GM19468 (cell line): ENCODE measurements around the gene MRPL53.
"Not testable (repeated sequence)": the region's sequence is repeated elsewhere in the genome, so short reads cannot be mapped to it uniquely, and the experiment has no call there.

ENCODE experiments used
- ATAC-seq: cut with Tn5 transposase; IDR thresholded peaks from one replicate; pipeline ENCODE4 v1.9.1; 2021; ENCODE audit warnings: mild to moderate bottlenecking, moderate library complexity, moderate number of reproducible peaks; ENCODE audit not compliant: unreplicated experiment; ENCODE audit errors: extremely low read depth

Gene MRPL53

GRCh38 chr2:74502720-74503505 is 30.4 kb upstream of the MRPL53 start:
- peak; percentile 31 for ATAC-seq

DNA sequence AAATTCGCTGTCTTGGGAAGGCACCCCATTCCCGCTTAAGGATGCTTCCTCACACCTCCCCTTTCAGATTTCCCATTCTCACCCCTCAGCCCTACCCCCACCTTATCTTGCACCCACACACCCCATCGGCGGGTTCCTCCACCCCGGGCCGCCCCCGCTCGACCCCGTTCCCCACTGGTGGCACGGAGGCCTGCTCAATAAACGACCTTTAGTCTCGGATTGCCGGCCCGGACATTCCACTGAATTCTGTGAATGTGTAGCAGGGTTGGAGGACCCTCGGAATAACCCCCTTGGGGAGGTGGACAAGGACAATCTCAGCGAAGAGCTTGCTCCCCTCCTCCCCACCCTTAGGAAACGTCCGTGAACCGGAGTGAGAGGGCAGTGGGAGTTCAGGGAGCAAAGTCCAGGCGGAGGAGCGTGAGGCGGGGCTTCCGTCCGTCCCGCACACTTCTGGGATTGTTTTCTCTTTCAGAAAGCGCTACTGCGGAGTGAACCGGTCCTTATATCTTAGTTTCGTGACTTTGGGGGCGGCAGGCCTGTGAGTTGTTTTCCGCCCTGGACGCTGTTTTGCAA is 29.8 kb upstream of the MRPL53 start:
- ATAC-seq: no peak

DNA sequence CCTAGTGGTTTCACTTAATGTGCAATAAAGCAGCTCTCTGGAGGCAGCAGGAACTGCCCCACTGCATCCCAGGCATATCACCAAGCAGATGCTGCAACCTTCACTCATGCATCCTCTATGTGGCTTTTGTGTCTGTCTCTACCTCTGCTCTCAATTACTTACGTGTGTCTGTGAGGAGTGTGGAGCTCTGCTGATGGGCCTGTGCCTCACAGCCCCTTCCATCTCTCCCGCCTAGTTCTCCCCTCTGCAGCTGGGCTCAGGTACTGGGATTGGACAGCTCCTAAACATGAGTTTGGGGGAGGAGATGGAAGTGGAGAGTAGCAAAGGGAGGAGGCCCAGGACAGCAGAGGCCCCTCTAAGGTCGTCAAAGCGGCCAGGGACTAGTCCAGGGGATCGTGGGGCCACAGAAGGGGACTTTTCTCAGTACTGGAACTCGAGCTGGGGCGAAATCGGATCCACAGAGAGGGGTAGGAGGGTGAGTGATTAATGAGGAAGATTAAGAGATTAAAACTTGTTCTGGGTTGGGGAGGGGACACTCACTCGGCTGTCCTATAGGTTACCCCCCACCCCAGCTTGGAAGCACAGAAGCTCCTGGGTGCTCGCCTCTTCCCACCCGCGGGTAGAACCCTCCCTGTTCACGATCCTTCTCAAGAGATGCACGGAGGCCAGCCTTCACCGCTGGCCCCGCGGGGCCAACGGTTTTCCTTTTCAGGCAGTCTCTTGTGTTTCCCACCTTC is 29.0 kb upstream of the MRPL53 start:
- no peak for ATAC-seq

DNA sequence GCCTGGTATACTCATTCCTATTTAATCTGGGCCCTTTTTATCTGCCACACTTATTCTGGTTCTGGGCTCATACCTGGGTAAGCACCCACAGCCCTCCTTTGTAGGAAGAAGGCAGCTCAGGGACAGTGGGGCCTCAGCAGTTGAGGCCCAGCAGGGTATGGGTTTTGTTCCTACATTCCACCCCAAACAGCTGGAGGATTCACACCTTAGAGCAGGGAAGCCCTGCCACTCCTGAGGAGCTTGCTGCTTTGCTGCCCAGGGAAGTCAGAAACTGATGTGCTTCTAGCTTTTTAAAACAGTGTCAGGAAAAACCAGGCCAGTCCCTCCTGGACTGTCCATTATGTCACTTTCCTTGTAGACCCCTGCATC is 28.1 kb upstream of the MRPL53 start:
- ATAC-seq: no peak

DNA sequence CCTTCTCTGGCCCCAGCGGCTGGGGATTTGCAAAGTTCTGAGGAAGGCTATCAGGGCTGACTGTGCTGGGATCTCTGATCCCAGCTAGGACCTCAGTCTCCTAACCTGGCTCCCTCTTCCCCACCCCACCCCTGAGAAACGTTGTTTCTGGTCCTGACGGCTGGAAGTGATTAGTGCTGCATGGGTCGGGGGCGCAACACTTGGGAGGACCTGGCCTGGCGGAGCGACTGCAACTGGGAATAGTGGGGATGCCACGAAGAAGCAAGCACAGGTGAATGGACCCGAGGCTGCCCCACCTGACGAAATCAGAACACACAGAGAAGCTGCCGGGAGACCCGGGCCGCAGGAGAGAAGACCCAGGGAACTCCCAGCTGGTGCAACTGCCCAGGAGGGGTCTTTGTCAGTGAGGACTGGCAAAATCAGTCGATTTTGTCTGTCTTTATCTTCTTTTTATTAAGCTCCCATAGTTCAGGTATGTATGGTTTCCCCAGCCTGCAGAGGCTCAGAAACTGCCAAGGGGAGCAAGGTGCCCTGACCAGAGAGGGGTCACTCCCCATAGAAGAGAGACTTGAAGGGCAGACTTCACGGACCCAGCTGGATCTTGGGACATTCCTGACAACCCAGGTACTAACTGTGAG is 27.6 kb upstream of the MRPL53 start:
- ATAC-seq: no peak

GRCh38 chr2:74499267-74499939 is 26.9 kb upstream of the MRPL53 start, which contains the start of gene LBX2:
Gene LBX2 (minus strand): TSS chr2:74499603. CDS start chr2:74499537, 66 bp downstream.
- ATAC-seq: no peak

DNA sequence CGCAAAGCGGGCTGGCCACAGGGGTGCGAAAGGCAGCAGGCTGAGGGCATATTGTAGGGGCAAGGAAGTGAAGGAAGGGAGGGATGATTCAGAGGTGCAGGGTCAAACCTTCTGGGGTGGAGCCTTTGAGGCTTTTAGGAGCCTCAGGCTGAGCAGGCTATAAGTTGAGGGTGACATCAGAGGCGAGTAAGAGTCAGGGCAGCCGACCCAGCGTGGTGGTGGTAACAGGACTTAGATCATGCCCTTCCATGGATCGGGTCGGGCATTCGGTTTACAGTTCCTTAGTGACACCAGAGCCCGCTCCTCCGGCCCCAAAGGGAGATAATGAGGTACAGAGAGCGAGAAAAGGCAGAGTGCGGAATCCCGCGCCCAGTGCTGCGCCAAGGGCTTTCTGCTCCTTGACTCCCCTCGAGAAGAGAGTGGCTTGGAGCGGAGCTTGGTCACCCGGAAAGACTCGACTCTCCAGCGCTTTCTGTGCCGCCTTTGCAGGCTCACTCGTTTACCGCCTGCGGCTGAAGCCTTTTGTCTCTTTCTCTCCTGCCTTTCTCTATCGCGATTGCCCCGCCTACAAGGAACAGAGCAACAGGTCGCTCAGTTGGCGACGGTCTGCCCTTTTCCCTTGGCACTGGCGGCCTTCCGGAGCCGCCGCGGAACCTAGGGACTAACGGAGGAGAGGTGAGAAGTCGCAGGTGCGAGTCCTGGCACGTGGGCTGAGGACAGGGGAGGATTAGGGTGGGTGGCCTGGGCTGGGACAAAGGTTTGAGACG is 26.2 kb upstream of the MRPL53 start:
- ATAC-seq: no peak

DNA sequence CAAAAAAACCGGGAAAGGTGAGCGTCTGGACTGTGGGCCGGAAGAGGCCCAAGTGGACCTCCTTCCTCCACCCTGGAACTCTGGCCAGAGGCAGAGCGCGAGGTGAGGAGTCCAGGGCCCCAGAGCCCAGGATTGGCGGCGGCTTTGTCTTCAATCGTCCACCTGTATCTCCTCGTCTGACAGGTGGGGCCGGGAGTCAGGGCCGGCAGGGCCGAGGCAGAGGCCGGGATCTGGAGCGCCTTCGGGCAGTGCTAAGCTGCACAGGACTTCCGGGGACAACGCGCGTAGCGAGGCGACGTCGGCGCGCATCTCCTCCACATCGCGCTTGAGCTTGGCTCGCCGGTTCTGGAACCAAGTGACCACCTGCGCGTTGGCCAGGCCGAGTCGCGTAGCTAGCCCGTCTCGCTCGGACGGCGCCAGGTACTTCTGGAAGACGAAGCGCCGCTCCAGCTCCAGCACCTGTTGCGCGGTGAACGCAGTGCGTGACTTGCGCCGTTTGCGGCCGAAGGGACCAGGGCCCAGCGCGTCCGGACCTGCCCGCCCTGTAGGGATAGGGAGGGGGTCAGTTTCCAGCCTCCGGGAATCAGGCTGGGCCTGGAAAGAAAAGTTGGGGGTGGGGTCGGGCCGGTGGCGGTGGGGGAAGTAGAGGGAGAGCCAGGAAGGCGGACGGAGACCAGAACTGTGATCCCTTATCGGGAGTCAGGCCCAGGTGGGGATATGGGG is 25.5 kb upstream of the MRPL53 start:
- no peak for ATAC-seq

DNA sequence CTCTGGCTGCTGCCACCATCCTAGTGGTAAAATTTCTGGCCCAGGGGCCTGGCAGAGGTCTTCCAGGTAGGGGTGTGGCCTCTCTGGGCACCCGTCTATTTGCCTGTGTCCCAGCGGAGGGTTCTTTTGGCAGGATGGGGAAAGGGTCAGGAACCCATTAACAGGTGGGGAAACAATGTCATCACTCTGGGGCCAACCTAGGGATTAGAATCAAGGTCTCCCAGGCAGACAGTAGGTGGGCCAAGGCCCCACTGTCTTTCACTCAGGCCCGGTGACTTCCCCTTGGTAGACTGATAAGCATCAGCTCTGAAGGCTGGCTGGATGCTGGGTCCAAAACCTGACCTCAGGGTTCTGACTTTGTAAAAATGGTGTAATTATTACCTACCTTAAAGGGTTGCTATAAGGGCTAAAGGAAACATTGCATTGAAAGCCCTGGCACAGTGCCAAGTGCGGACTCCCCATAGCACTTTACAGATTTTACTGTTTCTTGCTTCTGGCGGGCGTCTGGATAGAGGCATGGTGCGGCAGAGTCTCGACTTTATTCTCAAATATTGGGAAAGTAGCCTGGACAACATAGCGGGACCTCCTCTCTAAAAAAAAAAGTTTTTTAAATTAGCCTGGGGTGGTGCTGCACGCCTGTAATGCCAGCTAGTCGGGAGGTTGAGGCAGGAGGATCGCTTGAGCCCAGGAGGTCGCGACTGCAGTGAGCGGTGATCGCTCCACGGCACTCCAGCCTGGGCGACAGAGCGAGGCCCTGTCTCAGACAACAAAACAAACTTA is 24.7 kb upstream of the MRPL53 start:
- ATAC-seq: no peak

DNA sequence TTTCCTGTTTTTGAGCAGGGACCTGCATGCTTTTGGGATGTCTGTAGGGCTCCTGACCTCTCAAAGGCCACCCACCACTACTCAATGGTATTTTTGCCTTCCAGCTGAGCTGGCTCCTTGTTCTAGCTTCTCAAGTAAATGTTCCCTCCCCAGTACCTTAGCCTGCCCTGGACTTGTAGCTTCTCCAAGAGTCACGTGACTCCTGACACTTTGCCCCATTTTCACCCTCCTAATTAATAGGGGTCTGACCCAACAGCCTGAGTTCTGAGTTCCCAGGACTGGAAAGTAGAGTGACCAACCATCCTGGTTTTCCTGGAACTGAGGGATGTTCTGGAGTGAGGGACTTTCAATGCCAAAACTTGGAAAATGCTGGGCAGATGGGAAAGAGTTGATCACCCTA is 23.0 kb upstream of the MRPL53 start:
- ATAC-seq: no peak

- no peak for ATAC-seq
Observed at GRCh38 chr2:74493546-74493945, 21.1 kb upstream of the MRPL53 start.

GRCh38 chr2:74491648-74492544 is 19.4 kb upstream of the MRPL53 start:
- ATAC-seq: no peak

DNA sequence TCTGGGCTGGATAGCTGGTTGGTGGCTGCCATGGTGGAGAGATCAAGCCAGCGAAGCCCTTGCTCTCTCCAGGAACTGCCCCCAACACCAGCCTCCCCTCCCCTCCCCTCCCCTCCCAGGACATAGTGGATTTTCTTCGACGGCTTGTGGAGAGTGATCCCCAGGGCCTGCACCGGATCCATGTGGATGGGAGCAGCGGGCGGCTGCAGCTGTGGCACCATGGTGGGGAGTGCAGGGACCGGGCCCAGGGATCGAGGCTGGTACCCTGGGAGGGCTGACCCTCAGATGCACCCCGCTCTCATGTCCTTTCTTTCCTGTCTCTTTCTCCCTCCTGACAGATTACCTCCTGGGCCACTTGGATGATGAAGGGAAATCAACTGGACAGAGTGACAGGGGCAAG is 17.4 kb upstream of the MRPL53 start:
- no peak for ATAC-seq

GRCh38 chr2:74488643-74489481 is 16.4 kb upstream of the MRPL53 start:
- no peak for ATAC-seq

- ATAC-seq: no peak
Observed at GRCh38 chr2:74486141-74486540, 13.7 kb upstream of the MRPL53 start.

DNA sequence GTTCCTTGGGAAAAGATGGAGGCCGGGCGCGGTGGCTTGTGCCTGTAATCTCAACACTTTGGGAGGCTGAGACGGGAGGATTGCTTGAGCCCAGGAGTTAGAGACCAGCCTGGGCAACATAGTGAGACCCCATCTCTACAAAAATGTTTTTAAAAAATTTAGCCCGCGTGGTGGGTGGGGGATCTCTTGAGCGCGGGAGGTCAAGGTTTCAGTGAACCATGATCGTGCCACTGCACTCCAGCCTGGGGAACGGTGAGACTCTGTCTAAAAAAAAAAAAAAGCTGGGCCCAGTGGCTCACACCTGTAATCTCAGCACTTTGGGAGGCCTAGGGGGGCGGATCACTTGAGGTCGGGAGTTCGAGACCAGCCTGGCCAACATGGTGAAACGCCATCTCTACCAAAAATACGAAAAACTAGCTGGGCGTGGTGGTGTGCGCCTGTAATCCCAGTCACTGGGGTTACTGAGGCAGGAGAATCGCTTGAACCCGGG is 11.2 kb upstream of the MRPL53 start:
- ATAC-seq: not testable (repeated sequence)
